ENCODE data around the gene CAMSAP2.

The CAMSAP2 gene

GRCh38 chr1:200886594-200886993, 147.9 kb downstream of the CAMSAP2 start:
- H3K4me3 ChIP-seq: no peak overlapping the region
- no peak overlapping the region for H3K9ac ChIP-seq
- H3K36me3 ChIP-seq: no peaks in the 10 kb centered on the region
- no peaks in the 10 kb centered on the region for H4K20me1 ChIP-seq
- peak overlapping the region; percentile 88; the same call in 1 of the 2 replicates for H3K4me2 ChIP-seq
- H3K9me3 ChIP-seq: no peaks in the 10 kb centered on the region; the same call in 1 of the 2 replicates
- peaks cover 55% of the 10 kb centered on the region for H3K4me1 ChIP-seq
- no peak overlapping the region for H3K27ac ChIP-seq
- H3K27me3 ChIP-seq: peaks cover 21% of the 10 kb centered on the region
- TF ChIP-seq Cebpa-rat (IDR thresholded peaks at IDR 0.05): no peak

- H3K36me3 ChIP-seq: no peaks in the 10 kb centered on the region
- H3K4me3 ChIP-seq: no peak overlapping the region
- no peak overlapping the region for H3K9ac ChIP-seq
- no peaks in the 10 kb centered on the region; the same call in 1 of the 2 replicates for H3K9me3 ChIP-seq
- no peaks in the 10 kb centered on the region for H4K20me1 ChIP-seq
- H3K4me2 ChIP-seq: peak overlapping the region; percentile 88
- TF ChIP-seq Cebpa-rat (IDR thresholded peaks at IDR 0.05): no peak
- H3K27ac ChIP-seq: peak overlapping the region; percentile 66; the same call in 1 of the 2 replicates
- peaks cover 59% of the 10 kb centered on the region for H3K4me1 ChIP-seq
- peaks cover 25% of the 10 kb centered on the region for H3K27me3 ChIP-seq
These were observed 148.3 kb downstream of the CAMSAP2 start for GRCh38 chr1:200887036-200887435.

GRCh38 chr1:200887772-200888348, 149.2 kb downstream of the CAMSAP2 start:
- Histone ChIP-seq H3K9ac (peak overlapping the region; percentile 55; the same call in 1 of the 2 replicates), H3K9me3 (no peaks in the 10 kb centered on the region; the same call in 1 of the 2 replicates), H3K27me3 (peaks cover 33% of the 10 kb centered on the region), H4K20me1 (no peaks in the 10 kb centered on the region), H3K36me3 (no peaks in the 10 kb centered on the region), H3K4me3 (peak overlapping the region; percentile 47), H3K4me2 (peak overlapping the region; percentile 88), H3K4me1 (peaks cover 59% of the 10 kb centered on the region), H3K27ac (peak overlapping the region; percentile 66)
- no peak for TF ChIP-seq Cebpa-rat (IDR thresholded peaks at IDR 0.05)

- Histone ChIP-seq H3K27ac (peak overlapping the region; percentile 66), H3K36me3 (no peaks in the 10 kb centered on the region), H3K4me2 (peak overlapping the region; percentile 88), H3K9me3 (no peaks in the 10 kb centered on the region; the same call in 1 of the 2 replicates), H3K4me1 (peaks cover 59% of the 10 kb centered on the region), H3K4me3 (peak overlapping the region; percentile 47), H4K20me1 (no peaks in the 10 kb centered on the region), H3K27me3 (peaks cover 39% of the 10 kb centered on the region), H3K9ac (peak overlapping the region; percentile 55)
- TF ChIP-seq Cebpa-rat (IDR thresholded peaks at IDR 0.05): no peak
These were observed 149.7 kb downstream of the CAMSAP2 start for GRCh38 chr1:200888349-200888838.

- Histone ChIP-seq H3K27ac (no peak overlapping the region), H3K9me3 (no peaks in the 10 kb centered on the region; the same call in 1 of the 2 replicates), H3K9ac (no peak overlapping the region), H3K27me3 (peaks cover 48% of the 10 kb centered on the region), H4K20me1 (no peaks in the 10 kb centered on the region), H3K4me1 (peaks cover 59% of the 10 kb centered on the region), H3K4me3 (no peak overlapping the region), H3K4me2 (peak overlapping the region; percentile 88), H3K36me3 (no peaks in the 10 kb centered on the region)
- no peak for TF ChIP-seq Cebpa-rat (IDR thresholded peaks at IDR 0.05)
These were observed 150.9 kb downstream of the CAMSAP2 start for GRCh38 chr1:200889571-200889970.

GRCh38 chr1:200890027-200890426, 151.3 kb downstream of the CAMSAP2 start:
- peak overlapping the region; percentile 88; the same call in 1 of the 2 replicates for H3K4me2 ChIP-seq
- H3K9ac ChIP-seq: no peak overlapping the region
- no peak overlapping the region for H3K27ac ChIP-seq
- H4K20me1 ChIP-seq: no peaks in the 10 kb centered on the region
- H3K9me3 ChIP-seq: no peaks in the 10 kb centered on the region; the same call in 1 of the 2 replicates
- H3K4me1 ChIP-seq: peaks cover 59% of the 10 kb centered on the region
- H3K4me3 ChIP-seq: no peak overlapping the region
- TF ChIP-seq Cebpa-rat (IDR thresholded peaks at IDR 0.05): no peak
- H3K27me3 ChIP-seq: peaks cover 48% of the 10 kb centered on the region
- H3K36me3 ChIP-seq: no peaks in the 10 kb centered on the region

GRCh38 chr1:200890818-200891773, 152.4 kb downstream of the CAMSAP2 start:
- Histone ChIP-seq H3K4me3 (peak overlapping the region; percentile 54), H3K9ac (no peak overlapping the region), H3K4me2 (peak overlapping the region; percentile 65), H3K27me3 (peaks cover 48% of the 10 kb centered on the region), H3K27ac (no peak overlapping the region), H3K9me3 (no peaks in the 10 kb centered on the region; the same call in 1 of the 2 replicates), H3K4me1 (peaks cover 55% of the 10 kb centered on the region), H3K36me3 (no peaks in the 10 kb centered on the region), H4K20me1 (no peaks in the 10 kb centered on the region)
- no peak for TF ChIP-seq Cebpa-rat (IDR thresholded peaks at IDR 0.05)

GRCh38 chr1:200891774-200892157, 153.1 kb downstream of the CAMSAP2 start:
- H3K9me3 ChIP-seq: no peaks in the 10 kb centered on the region; the same call in 1 of the 2 replicates
- H3K27ac ChIP-seq: no peak overlapping the region
- H3K27me3 ChIP-seq: peaks cover 48% of the 10 kb centered on the region
- TF ChIP-seq Cebpa-rat (IDR thresholded peaks at IDR 0.05): no peak
- no peak overlapping the region for H3K9ac ChIP-seq
- H4K20me1 ChIP-seq: no peaks in the 10 kb centered on the region
- H3K4me2 ChIP-seq: no peak overlapping the region
- H3K36me3 ChIP-seq: no peaks in the 10 kb centered on the region
- peaks cover 53% of the 10 kb centered on the region for H3K4me1 ChIP-seq
- H3K4me3 ChIP-seq: peak overlapping the region; percentile 54

GRCh38 chr1:200892546-200892945, 153.9 kb downstream of the CAMSAP2 start:
- H3K4me2 ChIP-seq: no peak overlapping the region
- TF ChIP-seq Cebpa-rat (IDR thresholded peaks at IDR 0.05): no peak
- peaks cover 51% of the 10 kb centered on the region for H3K4me1 ChIP-seq
- peaks cover 48% of the 10 kb centered on the region for H3K27me3 ChIP-seq
- no peak overlapping the region for H3K27ac ChIP-seq
- H3K9ac ChIP-seq: no peak overlapping the region
- H3K4me3 ChIP-seq: no peak overlapping the region
- H4K20me1 ChIP-seq: no peaks in the 10 kb centered on the region
- no peaks in the 10 kb centered on the region for H3K36me3 ChIP-seq
- no peaks in the 10 kb centered on the region; the same call in 1 of the 2 replicates for H3K9me3 ChIP-seq

Measured in BLaER1 (cell line).